Measurements from ENCODE around the gene RAB5B. TPM values are rescaled to one million over a fixed set of nuclear protein-coding genes. Genes with fewer than 3 reads are reported as not detected.

RAB5B gene
- polyA plus RNA-seq, 3 donors: 44.0 to 63.0 (median 48.5) TPM

DNA sequence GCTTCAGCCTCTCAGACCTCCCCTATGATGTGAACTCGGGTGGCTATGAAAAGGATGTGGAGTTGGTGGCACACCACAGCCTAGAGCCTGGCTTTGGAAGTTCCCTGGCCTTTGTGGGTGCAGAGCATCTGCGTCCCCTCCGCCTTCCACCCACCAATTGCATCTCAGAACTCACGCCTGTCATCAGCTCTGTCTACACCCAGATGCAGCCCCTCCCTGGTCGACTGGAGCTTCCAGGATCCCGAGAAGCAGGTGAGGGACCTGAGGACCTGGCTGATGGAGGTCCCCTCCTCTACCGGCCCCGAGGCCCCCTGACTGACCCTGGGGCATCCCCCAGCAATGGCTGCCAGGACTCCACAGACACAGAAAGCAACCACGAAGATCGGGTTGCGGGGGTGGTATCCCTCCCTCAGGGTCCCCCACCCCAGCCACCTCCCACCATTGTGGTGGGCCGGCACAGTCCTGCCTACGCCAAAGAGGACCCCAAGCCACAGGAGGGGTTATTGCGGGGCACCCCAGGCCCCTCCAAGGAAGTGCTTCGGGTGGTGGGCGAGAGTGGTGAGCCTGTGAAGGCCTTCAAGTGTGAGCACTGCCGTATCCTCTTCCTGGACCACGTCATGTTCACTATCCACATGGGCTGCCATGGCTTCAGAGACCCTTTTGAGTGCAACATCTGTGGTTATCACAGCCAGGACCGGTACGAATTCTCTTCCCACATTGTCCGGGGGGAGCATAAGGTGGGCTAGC, 60.9 kb downstream of the RAB5B start:
- no peak for DNase-seq
- H3K36me3 Mint-ChIP-seq: peaks cover 28 to 50% of the 10 kb centered on the region in 2 donors
- WGBS (ENCODE audit: insufficient coverage): 97% methylated on average over 15 of the region's 21 CpGs
- no peak for TF ChIP-seq CTCF (IDR thresholded peaks at IDR 0.05)
- Histone ChIP-seq H3K79me2 (ENCODE audit: insufficient read depth, low read length) (no peaks in the 10 kb centered on the region), H4K20me1 (ENCODE audit: insufficient read depth, low read length) (no peaks in the 10 kb centered on the region), H3K27me3 (ENCODE audit: control insufficient read depth in 2 of 2, insufficient read depth in 2 of 2, low read length in 2 of 2) (no peaks in the 10 kb centered on the region), H3K9me3 (replicated peaks in 1 of 2; ENCODE audit: control insufficient read depth in 1 of 2, insufficient read depth in 1 of 2, low read length in 2 of 2) (no peaks in the 10 kb centered on the region), H3K4me3 (replicated peaks in 1 of 3; ENCODE audit: low read depth in 2 of 3, low read length in 3 of 3) (no peak overlapping the region), H3K36me3 (replicated peaks in 1 of 2; ENCODE audit: control insufficient read depth in 1 of 2, insufficient read depth in 2 of 2, low read length in 2 of 2) (peaks cover 17 to 28% of the 10 kb centered on the region in 2 donors), H3K9ac (ENCODE audit: insufficient read depth, low read length, poor library complexity, severe bottlenecking) (no peak overlapping the region), H3K27ac (ENCODE audit: low read depth in 1 of 2, low read length in 2 of 2) (no peak overlapping the region), H3K4me1 (ENCODE audit: control insufficient read depth in 1 of 2, insufficient read depth in 2 of 2, low read length in 2 of 2) (no peaks in the 10 kb centered on the region), H3K4me2 (replicated peaks; ENCODE audit: extremely low read depth, low read length, poor library complexity, severe bottlenecking) (no peak overlapping the region), H2AFZ (ENCODE audit: insufficient read depth, low read depth, low read length, poor library complexity, severe bottlenecking) (no peak overlapping the region)
- no peak overlapping the region for H3K4me3 Mint-ChIP-seq
- H3K27ac Mint-ChIP-seq: peak overlapping the region in 1 of 7 donors; percentile 33
- H3K4me1 Mint-ChIP-seq: no peaks in the 10 kb centered on the region
- peaks cover 0 to 6% (median 0%) of the 10 kb centered on the region in 3 donors for H3K27me3 Mint-ChIP-seq (ENCODE audit: low read depth in 3 of 3)
- intact Hi-C loops (cut with micrococcal nuclease): no loop called here
- no peaks in the 10 kb centered on the region for H3K9me3 Mint-ChIP-seq

GRCh38 chr12:56037161-56037560, 63.3 kb downstream of the RAB5B start:
- intact Hi-C loops (cut with micrococcal nuclease): no loop called here
- H3K9ac ChIP-seq (ENCODE audit: insufficient read depth, low read length, poor library complexity, severe bottlenecking): no peak overlapping the region
- H3K4me3 ChIP-seq (replicated peaks in 1 of 3; ENCODE audit: low read depth in 2 of 3, low read length in 3 of 3): no peak overlapping the region
- peak overlapping the region in 1 of 7 donors; percentile 15 for H3K27ac Mint-ChIP-seq
- peaks cover 7% of the 10 kb centered on the region for H3K4me1 Mint-ChIP-seq
- H3K9me3 ChIP-seq (replicated peaks in 1 of 2; ENCODE audit: control insufficient read depth in 1 of 2, insufficient read depth in 1 of 2, low read length in 2 of 2): no peaks in the 10 kb centered on the region
- peaks cover 0 to 4% (median 0%) of the 10 kb centered on the region in 3 donors for H3K27me3 Mint-ChIP-seq (ENCODE audit: low read depth in 3 of 3)
- peaks cover 2% of the 10 kb centered on the region for H3K79me2 ChIP-seq (ENCODE audit: insufficient read depth, low read length)
- no peak for TF ChIP-seq CTCF (IDR thresholded peaks at IDR 0.05)
- H2AFZ ChIP-seq (ENCODE audit: insufficient read depth, low read depth, low read length, poor library complexity, severe bottlenecking): no peak overlapping the region
- H3K36me3 Mint-ChIP-seq: peaks cover 25 to 42% of the 10 kb centered on the region in 2 donors
- peaks cover 0 to 2% (median 0%) of the 10 kb centered on the region in 7 donors for H3K9me3 Mint-ChIP-seq
- H3K4me2 ChIP-seq (replicated peaks; ENCODE audit: extremely low read depth, low read length, poor library complexity, severe bottlenecking): no peak overlapping the region
- DNase-seq: no peak
- no peak overlapping the region for H3K4me3 Mint-ChIP-seq
- no peak overlapping the region for H3K27ac ChIP-seq (ENCODE audit: low read depth in 1 of 2, low read length in 2 of 2)
- H4K20me1 ChIP-seq (ENCODE audit: insufficient read depth, low read length): no peaks in the 10 kb centered on the region
- peaks cover 17 to 23% of the 10 kb centered on the region in 2 donors for H3K36me3 ChIP-seq (replicated peaks in 1 of 2; ENCODE audit: control insufficient read depth in 1 of 2, insufficient read depth in 2 of 2, low read length in 2 of 2)
- WGBS (ENCODE audit: insufficient coverage): 69% methylated on average over 2 of the region's 2 CpGs
- peaks cover 6% of the 10 kb centered on the region in 2 donors for H3K4me1 ChIP-seq (ENCODE audit: control insufficient read depth in 1 of 2, insufficient read depth in 2 of 2, low read length in 2 of 2)
- no peaks in the 10 kb centered on the region for H3K27me3 ChIP-seq (ENCODE audit: control insufficient read depth in 2 of 2, insufficient read depth in 2 of 2, low read length in 2 of 2)
